ENCODE data around the gene FTSJ1. TPM values are rescaled to one million over a fixed set of nuclear protein-coding genes. Genes with fewer than 3 reads are reported as not detected.
A peak's percentile ranks its signal among the peaks of the same experiment; 100 is the strongest.

FTSJ1 gene
- total RNA-seq, 1 donor from 2014 or later = 33.9 TPM

DNA sequence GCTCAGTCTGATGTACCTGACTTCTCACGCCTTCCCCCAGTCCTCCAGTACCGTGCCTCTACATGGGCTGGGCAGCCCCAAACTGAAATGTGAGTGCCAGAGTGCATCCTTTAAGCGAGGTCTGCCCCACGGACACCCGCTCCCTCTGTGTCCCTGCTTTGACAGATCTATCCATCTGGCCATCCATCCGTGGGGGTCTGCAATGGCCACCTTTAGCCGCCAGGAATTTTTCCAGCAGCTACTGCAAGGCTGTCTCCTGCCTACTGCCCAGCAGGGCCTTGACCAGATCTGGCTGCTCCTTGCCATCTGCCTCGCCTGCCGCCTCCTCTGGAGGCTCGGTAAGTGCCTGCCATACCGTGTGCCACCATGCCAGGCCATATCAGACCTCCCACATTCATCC lies 33.6 kb downstream of the FTSJ1 start:
- Histone ChIP-seq H3K27ac (no peak overlapping the region), H3K4me3 (peak overlapping the region; percentile 64), H3K9me3 (no peaks in the 10 kb centered on the region), H3K27me3 (no peaks in the 10 kb centered on the region), H3K36me3 (no peaks in the 10 kb centered on the region), H3K4me1 (no peaks in the 10 kb centered on the region)
- no peak for ATAC-seq
- intact Hi-C loops (cut with DNase I) = no loop called here
- TF ChIP-seq, protein P1, sequence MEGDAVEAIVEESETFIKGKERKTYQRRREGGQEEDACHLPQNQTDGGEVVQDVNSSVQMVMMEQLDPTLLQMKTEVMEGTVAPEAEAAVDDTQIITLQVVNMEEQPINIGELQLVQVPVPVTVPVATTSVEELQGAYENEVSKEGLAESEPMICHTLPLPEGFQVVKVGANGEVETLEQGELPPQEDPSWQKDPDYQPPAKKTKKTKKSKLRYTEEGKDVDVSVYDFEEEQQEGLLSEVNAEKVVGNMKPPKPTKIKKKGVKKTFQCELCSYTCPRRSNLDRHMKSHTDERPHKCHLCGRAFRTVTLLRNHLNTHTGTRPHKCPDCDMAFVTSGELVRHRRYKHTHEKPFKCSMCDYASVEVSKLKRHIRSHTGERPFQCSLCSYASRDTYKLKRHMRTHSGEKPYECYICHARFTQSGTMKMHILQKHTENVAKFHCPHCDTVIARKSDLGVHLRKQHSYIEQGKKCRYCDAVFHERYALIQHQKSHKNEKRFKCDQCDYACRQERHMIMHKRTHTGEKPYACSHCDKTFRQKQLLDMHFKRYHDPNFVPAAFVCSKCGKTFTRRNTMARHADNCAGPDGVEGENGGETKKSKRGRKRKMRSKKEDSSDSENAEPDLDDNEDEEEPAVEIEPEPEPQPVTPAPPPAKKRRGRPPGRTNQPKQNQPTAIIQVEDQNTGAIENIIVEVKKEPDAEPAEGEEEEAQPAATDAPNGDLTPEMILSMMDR (IDR thresholded peaks at IDR 0.05) = no peak
- DNase-seq = no peak

DNA sequence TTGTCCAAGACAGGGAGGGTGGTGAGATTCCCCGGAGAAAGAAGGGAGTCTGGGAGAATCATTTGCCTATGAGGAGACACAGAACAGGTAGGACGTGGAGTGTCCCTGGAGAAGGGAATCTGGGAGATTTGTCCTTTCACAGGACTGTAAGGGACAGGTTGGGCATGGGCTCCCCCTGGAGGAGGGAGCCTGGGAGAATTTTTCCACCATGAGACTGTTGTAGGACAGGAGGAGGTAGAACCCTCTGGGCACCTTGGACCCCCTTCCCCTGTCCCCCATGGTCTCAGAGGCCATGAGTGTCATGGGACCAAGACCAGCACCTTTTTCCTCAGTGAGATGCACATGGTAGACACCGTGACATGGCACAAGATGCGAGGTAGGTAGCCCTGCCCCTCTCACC lies 35.6 kb downstream of the FTSJ1 start:
- no peaks in the 10 kb centered on the region for H3K27me3 ChIP-seq
- H3K36me3 ChIP-seq = no peaks in the 10 kb centered on the region
- DNase-seq (no peak), ATAC-seq (no peak)
- no peaks in the 10 kb centered on the region for H3K4me1 ChIP-seq
- no peaks in the 10 kb centered on the region for H3K9me3 ChIP-seq
- intact Hi-C loops (cut with DNase I) = no loop called here
- TF ChIP-seq, protein P1 (IDR thresholded peaks at IDR 0.05) = no peak
- no peak overlapping the region for H3K27ac ChIP-seq
- no peak overlapping the region for H3K4me3 ChIP-seq

DNA sequence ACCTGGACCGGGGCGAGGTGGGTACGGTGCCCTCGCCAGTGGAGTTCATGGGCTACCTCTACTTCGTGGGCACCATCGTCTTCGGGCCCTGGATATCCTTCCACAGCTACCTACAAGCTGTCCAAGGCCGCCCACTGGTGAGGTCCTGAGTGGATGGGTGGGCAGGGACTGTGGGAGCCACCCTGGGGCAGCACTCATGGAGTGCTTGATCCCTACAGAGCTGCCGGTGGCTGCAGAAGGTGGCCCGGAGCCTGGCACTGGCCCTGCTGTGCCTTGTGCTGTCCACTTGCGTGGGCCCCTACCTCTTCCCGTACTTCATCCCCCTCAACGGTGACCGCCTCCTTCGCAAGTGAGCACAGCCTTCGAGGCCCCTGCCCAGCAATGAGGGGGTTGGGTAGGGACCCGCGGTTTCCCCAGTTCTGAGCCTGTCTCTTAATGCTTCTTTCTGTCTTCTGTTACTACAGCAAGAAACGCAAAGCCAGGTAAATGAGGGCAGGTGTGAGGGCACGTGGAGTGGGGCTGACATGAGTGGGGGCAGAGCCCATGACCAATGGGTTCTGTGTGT lies 36.5 kb downstream of the FTSJ1 start:
- no peaks in the 10 kb centered on the region for H3K9me3 ChIP-seq
- no peak for DNase-seq
- no peak for ATAC-seq
- intact Hi-C loops (cut with DNase I) = no loop called here
- TF ChIP-seq, protein P1 (IDR thresholded peaks at IDR 0.05) = no peak
- H3K4me1 ChIP-seq = no peaks in the 10 kb centered on the region
- H3K27ac ChIP-seq = no peak overlapping the region
- no peaks in the 10 kb centered on the region for H3K36me3 ChIP-seq
- H3K4me3 ChIP-seq = no peak overlapping the region
- H3K27me3 ChIP-seq = no peaks in the 10 kb centered on the region

DNA sequence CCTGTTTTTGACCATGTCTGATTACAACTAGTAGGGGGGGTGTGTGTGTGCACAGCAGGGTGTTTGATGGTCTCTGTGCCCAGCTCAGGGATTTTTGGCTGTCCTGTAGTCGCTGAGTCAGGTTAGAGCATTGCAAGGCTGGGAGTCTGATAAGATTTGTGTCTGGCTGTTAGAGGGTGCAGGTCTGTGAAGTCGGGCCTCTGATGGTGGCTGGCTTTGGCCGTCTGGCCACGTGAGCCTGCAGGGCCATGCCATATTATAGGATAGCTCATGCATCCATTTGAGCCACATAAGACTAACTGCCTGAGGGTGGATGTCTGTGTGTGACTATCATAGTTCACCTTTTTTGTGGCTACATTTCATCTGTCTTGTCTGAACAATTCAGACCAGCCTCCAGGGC lies 37.7 kb downstream of the FTSJ1 start:
- TF ChIP-seq, protein P1 (IDR thresholded peaks at IDR 0.05) = no peak
- no peaks in the 10 kb centered on the region for H3K9me3 ChIP-seq
- no peaks in the 10 kb centered on the region for H3K4me1 ChIP-seq
- ATAC-seq = no peak
- intact Hi-C loops (cut with DNase I) = no loop called here
- H3K36me3 ChIP-seq = no peaks in the 10 kb centered on the region
- no peak overlapping the region for H3K27ac ChIP-seq
- H3K4me3 ChIP-seq = no peak overlapping the region
- no peaks in the 10 kb centered on the region for H3K27me3 ChIP-seq
- no peak for DNase-seq

DNA sequence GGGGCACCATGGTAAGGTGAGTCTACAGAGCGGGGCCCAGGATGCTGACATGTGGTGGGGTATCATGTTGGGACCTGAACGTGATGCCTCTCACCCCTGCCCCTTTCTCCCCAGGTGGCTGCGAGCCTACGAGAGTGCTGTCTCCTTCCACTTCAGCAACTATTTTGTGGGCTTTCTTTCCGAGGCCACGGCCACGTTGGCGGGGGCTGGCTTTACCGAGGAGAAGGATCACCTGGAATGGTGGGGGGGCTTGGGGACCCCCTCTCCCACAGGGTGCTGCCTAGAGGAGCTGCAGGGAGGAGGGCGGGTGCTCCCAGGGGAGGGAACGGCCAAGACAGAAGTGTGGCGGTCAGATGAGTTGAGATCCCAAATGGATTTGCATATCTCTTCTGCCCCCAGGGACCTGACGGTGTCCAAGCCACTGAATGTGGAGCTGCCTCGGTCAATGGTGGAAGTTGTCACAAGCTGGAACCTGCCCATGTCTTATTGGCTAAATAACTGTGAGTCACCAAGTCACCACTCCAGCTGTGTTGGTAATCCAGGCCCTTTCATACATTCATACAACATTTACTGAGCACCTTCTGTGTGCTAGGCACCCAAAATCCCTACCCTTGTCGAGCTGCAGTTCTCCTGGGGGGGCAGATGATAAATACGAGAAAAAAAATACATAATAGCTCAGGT lies 38.3 kb downstream of the FTSJ1 start:
- Histone ChIP-seq H3K27ac (no peak overlapping the region), H3K4me1 (no peaks in the 10 kb centered on the region), H3K27me3 (no peaks in the 10 kb centered on the region), H3K36me3 (no peaks in the 10 kb centered on the region), H3K9me3 (no peaks in the 10 kb centered on the region), H3K4me3 (no peak overlapping the region)
- intact Hi-C loops (cut with DNase I) = no loop called here
- DNase-seq (no peak), ATAC-seq (no peak)
- TF ChIP-seq, protein P1 (IDR thresholded peaks at IDR 0.05) = no peak

All from upper lobe of right lung (tissue), 1 donor.